ENCODE measurements around the gene KNSTRN.

The KNSTRN gene

GRCh38 chr15:40345867-40346578 lies 36.5 kb upstream of the KNSTRN start:
- DNase-seq: no peak

- no peak for DNase-seq
Measured at GRCh38 chr15:40346579-40347558, 35.7 kb upstream of the KNSTRN start.

- DNase-seq: no peak
Measured at GRCh38 chr15:40347559-40348473, 34.7 kb upstream of the KNSTRN start.

GRCh38 chr15:40348474-40348870 lies 34.0 kb upstream of the KNSTRN start:
- DNase-seq: no peak

- no peak for DNase-seq
Measured at GRCh38 chr15:40349163-40349562, 33.4 kb upstream of the KNSTRN start.

- DNase-seq: no peak
Measured at GRCh38 chr15:40352281-40352901, 30.1 kb upstream of the KNSTRN start.

GRCh38 chr15:40353697-40354096 lies 28.8 kb upstream of the KNSTRN start:
- DNase-seq: no peak

GRCh38 chr15:40354408-40355171 lies 27.9 kb upstream of the KNSTRN start:
- DNase-seq: no peak

GRCh38 chr15:40355976-40356585 lies 26.4 kb upstream of the KNSTRN start:
- DNase-seq: no peak

GRCh38 chr15:40357246-40357645 lies 25.3 kb upstream of the KNSTRN start:
- DNase-seq: no peak

GRCh38 chr15:40357723-40358470 lies 24.6 kb upstream of the KNSTRN start, which contains the start of gene DISP2:
DISP2 (plus strand) TSS chr15:40358219; CDS start chr15:40358322, 103 bp downstream.
- peak; percentile 87 for DNase-seq

- no peak for DNase-seq
Measured at GRCh38 chr15:40358471-40359353, 23.8 kb upstream of the KNSTRN start.

- DNase-seq: no peak
Measured at GRCh38 chr15:40360015-40360414, 22.5 kb upstream of the KNSTRN start.

GRCh38 chr15:40361640-40362039 lies 20.9 kb upstream of the KNSTRN start:
- DNase-seq: no peak

- no peak for DNase-seq
Measured at GRCh38 chr15:40363611-40364010, 18.9 kb upstream of the KNSTRN start.

GRCh38 chr15:40364251-40364650 lies 18.3 kb upstream of the KNSTRN start:
- DNase-seq: no peak

- DNase-seq: no peak
Measured at GRCh38 chr15:40365016-40365415, 17.5 kb upstream of the KNSTRN start.

- DNase-seq: no peak
Measured at GRCh38 chr15:40365624-40366456, 16.7 kb upstream of the KNSTRN start.

Data from T1000 (cell line).